Ramos (cell line): Measurements from ENCODE around the gene OR8B12.
"Not testable (repeated sequence)": the region's sequence is repeated elsewhere in the genome, so short reads cannot be mapped to it uniquely, and the experiment has no call there.

Experiments used
- in situ Hi-C: fragments of 300-500 bp; cut with MboI; formaldehyde crosslinking; loops from one replicate; pipeline ENCODE4 v1.14.3; 2022; ENCODE audit warnings: low sequenced_read_pairs; ENCODE audit not compliant: unreplicated experiment

The OR8B12 gene

GRCh38 chr11:124535552-124536232, 7.8 kb downstream of the OR8B12 start:
- in situ Hi-C loops: no loop called here

GRCh38 chr11:124534051-124534450, 9.4 kb downstream of the OR8B12 start:
- in situ Hi-C loops: no loop called here

- in situ Hi-C loops: no loop called here
Observed at GRCh38 chr11:124533626-124534025, 9.8 kb downstream of the OR8B12 start.

- in situ Hi-C loops: no loop called here
Observed at GRCh38 chr11:124520550-124520854, 23.0 kb downstream of the OR8B12 start.

GRCh38 chr11:124519850-124520549, 23.5 kb downstream of the OR8B12 start:
- in situ Hi-C loops: no loop called here

GRCh38 chr11:124518989-124519451, 24.4 kb downstream of the OR8B12 start:
- in situ Hi-C loops: no loop called here

- in situ Hi-C loops: no loop called here
Observed at GRCh38 chr11:124517314-124517713, 26.1 kb downstream of the OR8B12 start.

- in situ Hi-C loops: not testable (repeated sequence)
Observed at GRCh38 chr11:124514675-124515074, 28.8 kb downstream of the OR8B12 start.

- in situ Hi-C loops: no loop called here
Observed at GRCh38 chr11:124514131-124514530, 29.3 kb downstream of the OR8B12 start.

GRCh38 chr11:124511745-124512144, 31.7 kb downstream of the OR8B12 start:
- in situ Hi-C loops: no loop called here

GRCh38 chr11:124510279-124510678, 33.2 kb downstream of the OR8B12 start:
- in situ Hi-C loops: no loop called here

GRCh38 chr11:124499711-124500110, 43.7 kb downstream of the OR8B12 start:
- in situ Hi-C loops: no loop called here

GRCh38 chr11:124493016-124493655, 50.3 kb downstream of the OR8B12 start:
- in situ Hi-C loops: no loop called here
